ENCODE data around the gene SUCO. TPM values are rescaled to one million over a fixed set of nuclear protein-coding genes. Genes with fewer than 3 reads are reported as not detected.

SUCO gene
- total RNA-seq, 1 donor from 2014 or later: 40.4 TPM

DNA sequence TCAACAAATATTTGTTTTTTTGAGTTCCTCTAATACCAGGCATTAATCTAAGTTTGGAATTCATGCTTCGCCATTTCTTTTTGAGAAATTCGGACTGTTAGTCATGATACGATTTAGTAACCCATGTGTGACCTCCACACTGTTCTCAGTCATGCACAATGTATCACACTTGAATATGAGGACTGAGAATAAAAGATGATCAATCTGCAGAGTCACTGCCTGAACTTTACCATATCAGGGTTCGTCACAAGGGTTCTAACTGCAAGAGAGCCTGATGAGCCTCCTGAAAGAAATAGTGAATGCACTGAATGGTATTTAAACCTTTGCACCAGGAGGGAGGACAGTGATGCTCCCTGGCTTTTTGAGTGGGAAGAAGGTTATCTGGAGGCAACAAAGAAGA is 115.0 kb downstream of the SUCO start:
- DNase-seq (ENCODE audit: low spot score): no peak
- intact Hi-C loops (cut with micrococcal nuclease): loop anchor here (1.0 to 5.0 kb wide), 3 partner anchors 9 to 36 kb away; no protein-coding TSS in a partner anchor
- peak overlapping the region; percentile 25 for H3K4me3 Mint-ChIP-seq
- peaks cover 76% of the 10 kb centered on the region for H3K4me1 Mint-ChIP-seq (ENCODE audit: low read depth)
- peaks cover 4% of the 10 kb centered on the region for H3K36me3 Mint-ChIP-seq (ENCODE audit: low read depth)
- H3K9me3 Mint-ChIP-seq: no peaks in the 10 kb centered on the region
- H3K27ac Mint-ChIP-seq: peak overlapping the region; percentile 74
- H3K27me3 Mint-ChIP-seq (ENCODE audit: insufficient read depth): peaks cover 2% of the 10 kb centered on the region

GRCh38 chr1:172650474-172651193 is 117.7 kb downstream of the SUCO start:
- Mint-ChIP-seq H3K36me3 (ENCODE audit: low read depth) (peaks cover 6% of the 10 kb centered on the region), H3K9me3 (peaks cover 5% of the 10 kb centered on the region), H3K4me3 (no peak overlapping the region), H3K27me3 (ENCODE audit: insufficient read depth) (peaks cover 2% of the 10 kb centered on the region), H3K4me1 (ENCODE audit: low read depth) (peaks cover 73% of the 10 kb centered on the region), H3K27ac (no peak overlapping the region)
- intact Hi-C loops (cut with micrococcal nuclease): no loop called here
- no peak for DNase-seq (ENCODE audit: low spot score)

GRCh38 chr1:172653015-172653709 is 120.2 kb downstream of the SUCO start:
- Mint-ChIP-seq H3K27ac (no peak overlapping the region), H3K4me3 (no peak overlapping the region), H3K27me3 (ENCODE audit: insufficient read depth) (peaks cover 2% of the 10 kb centered on the region), H3K36me3 (ENCODE audit: low read depth) (peaks cover 6% of the 10 kb centered on the region), H3K4me1 (ENCODE audit: low read depth) (peaks cover 65% of the 10 kb centered on the region), H3K9me3 (peaks cover 5% of the 10 kb centered on the region)
- intact Hi-C loops (cut with micrococcal nuclease): no loop called here
- no peak for DNase-seq (ENCODE audit: low spot score)

- H3K4me3 Mint-ChIP-seq: no peak overlapping the region
- peaks cover 8% of the 10 kb centered on the region for H3K36me3 Mint-ChIP-seq (ENCODE audit: low read depth)
- no peak overlapping the region for H3K27ac Mint-ChIP-seq
- peaks cover 5% of the 10 kb centered on the region for H3K9me3 Mint-ChIP-seq
- peaks cover 2% of the 10 kb centered on the region for H3K27me3 Mint-ChIP-seq (ENCODE audit: insufficient read depth)
- peaks cover 69% of the 10 kb centered on the region for H3K4me1 Mint-ChIP-seq (ENCODE audit: low read depth)
- intact Hi-C loops (cut with micrococcal nuclease): no loop called here
- DNase-seq (ENCODE audit: low spot score): no peak
Measured at GRCh38 chr1:172654535-172654934, 121.6 kb downstream of the SUCO start.

DNA sequence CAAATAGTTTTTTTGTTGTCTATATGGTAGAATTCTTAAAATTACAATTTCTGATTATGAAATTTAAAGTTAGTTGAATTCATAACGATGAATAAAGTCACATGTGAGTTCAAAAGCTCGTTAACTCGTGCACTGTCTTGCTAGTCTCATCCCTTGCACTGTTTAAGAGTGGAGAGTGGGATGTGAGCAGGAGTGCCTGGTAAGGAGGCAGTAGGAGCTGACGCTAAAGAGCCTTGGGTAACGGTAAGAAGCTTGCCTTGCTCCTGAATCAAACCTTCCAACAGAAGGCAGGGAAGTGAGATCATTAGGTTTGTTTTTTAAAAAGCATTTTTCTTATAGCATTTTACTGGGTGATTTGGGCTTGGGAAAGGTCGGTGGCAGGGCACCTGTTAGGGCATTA is 123.6 kb downstream of the SUCO start:
- no peaks in the 10 kb centered on the region for H3K27me3 Mint-ChIP-seq (ENCODE audit: insufficient read depth)
- peak overlapping the region; percentile 12 for H3K27ac Mint-ChIP-seq
- peaks cover 67% of the 10 kb centered on the region for H3K4me1 Mint-ChIP-seq (ENCODE audit: low read depth)
- H3K36me3 Mint-ChIP-seq (ENCODE audit: low read depth): peaks cover 24% of the 10 kb centered on the region
- peaks cover 5% of the 10 kb centered on the region for H3K9me3 Mint-ChIP-seq
- DNase-seq (ENCODE audit: low spot score): no peak
- H3K4me3 Mint-ChIP-seq: no peak overlapping the region
- intact Hi-C loops (cut with micrococcal nuclease): loop anchor here (5.0 kb wide), 1 partner anchor 384 kb away; no protein-coding TSS in a partner anchor

GRCh38 chr1:172657586-172657985 is 124.6 kb downstream of the SUCO start:
- Mint-ChIP-seq H3K4me1 (ENCODE audit: low read depth) (peaks cover 77% of the 10 kb centered on the region), H3K27me3 (ENCODE audit: insufficient read depth) (no peaks in the 10 kb centered on the region)
- intact Hi-C loops (cut with micrococcal nuclease): loop anchor here (5.0 kb wide), 1 partner anchor 385 kb away; no protein-coding TSS in a partner anchor

DNA sequence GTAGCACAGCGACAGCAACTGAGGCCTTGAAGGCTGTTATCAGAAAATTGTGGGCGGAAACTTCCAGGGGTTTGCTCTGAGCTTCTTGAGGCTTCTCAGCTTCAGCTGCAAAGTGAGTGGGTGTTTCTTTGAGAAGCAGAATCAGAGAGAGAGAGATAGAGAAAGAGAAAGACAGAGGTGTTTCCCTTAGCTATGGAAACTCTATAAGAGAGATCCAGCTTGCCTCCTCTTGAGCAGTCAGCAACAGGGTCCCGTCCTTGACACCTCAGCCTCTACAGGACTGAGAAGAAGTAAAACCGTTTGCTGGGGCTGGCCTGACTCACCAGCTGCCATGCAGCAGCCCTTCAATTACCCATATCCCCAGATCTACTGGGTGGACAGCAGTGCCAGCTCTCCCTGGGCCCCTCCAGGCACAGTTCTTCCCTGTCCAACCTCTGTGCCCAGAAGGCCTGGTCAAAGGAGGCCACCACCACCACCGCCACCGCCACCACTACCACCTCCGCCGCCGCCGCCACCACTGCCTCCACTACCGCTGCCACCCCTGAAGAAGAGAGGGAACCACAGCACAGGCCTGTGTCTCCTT is 126.0 kb downstream of the SUCO start, which contains the start of gene FASLG:
TSS of gene FASLG (plus strand) at position 233 of the 583 bp plus-strand sequence. CDS start at position 332, 99 bp downstream.
- Mint-ChIP-seq H3K27me3 (ENCODE audit: insufficient read depth) (no peaks in the 10 kb centered on the region), H3K36me3 (ENCODE audit: low read depth) (peaks cover 41% of the 10 kb centered on the region), H3K9me3 (peaks cover 4% of the 10 kb centered on the region), H3K27ac (peak within 1 kb of the TSS; percentile 95), H3K4me1 (ENCODE audit: low read depth) (peaks cover 82% of the 10 kb centered on the region), H3K4me3 (peak within 1 kb of the TSS; percentile 96)
- peak; percentile 40 for DNase-seq (ENCODE audit: low spot score)
- intact Hi-C loops (cut with micrococcal nuclease): loop anchor here (1.0 to 5.0 kb wide), 4 partner anchors 12 to 387 kb away; no protein-coding TSS in a partner anchor

More at GRCh38 chr1:172657586-172657985, 124.6 kb downstream of the SUCO start:
- Mint-ChIP-seq H3K27ac (no peak overlapping the region), H3K4me3 (no peak overlapping the region), H3K36me3 (ENCODE audit: low read depth) (peaks cover 31% of the 10 kb centered on the region), H3K9me3 (peaks cover 5% of the 10 kb centered on the region)
- no peak for DNase-seq (ENCODE audit: low spot score)

GRCh38 chr1:172661107-172661506 is 128.2 kb downstream of the SUCO start:
- Mint-ChIP-seq H3K27ac (peak overlapping the region; percentile 89), H3K36me3 (ENCODE audit: low read depth) (peaks cover 62% of the 10 kb centered on the region), H3K4me1 (ENCODE audit: low read depth) (peaks cover 77% of the 10 kb centered on the region), H3K27me3 (ENCODE audit: insufficient read depth) (no peaks in the 10 kb centered on the region), H3K4me3 (peak overlapping the region; percentile 96), H3K9me3 (no peaks in the 10 kb centered on the region)
- DNase-seq (ENCODE audit: low spot score): no peak
- intact Hi-C loops (cut with micrococcal nuclease): loop anchor here (2.0 to 5.0 kb wide), 3 partner anchors 14 to 1496 kb away; partner anchors contain the start of genes GAS5, RABGAP1L and ZBTB37

Other genes with a start within 250 kb of the SUCO start
- gene C1orf105, start 112.5 kb upstream of the SUCO start, total RNA-seq: not detected in 2 replicates
- gene PIGC, start 89.1 kb upstream of the SUCO start, total RNA-seq: 22.6 and 23.3 TPM in 2 replicates
- gene FASLG, start 126.0 kb downstream of the SUCO start, total RNA-seq: 113 and 114 TPM in 2 replicates

All from activated T-helper 1 cell treated with anti-CD3 and anti-CD28 coated beads, Interleukin-12 subunit alpha, Interleukin-12 subunit beta, Interleukin-2, Interleukin-4 antibody, amounts not matched to agents 30 ng/mL and 10 ng/mL and 1 ng/mL, durations not matched to agents 14 hours and 24 hours and 36 hours (primary cell).